BJ (cell line): ENCODE measurements around the gene FZR1. TPM values are rescaled to one million over a fixed set of nuclear protein-coding genes. Genes with fewer than 3 reads are reported as not detected.

Source experiments
- CTCF ChIA-PET: fragments of 350-600 bp; formaldehyde crosslinking; extraction: SDS; loops from one replicate; lab custom pipeline; 2021; ENCODE audit warnings: antibody characterized with exemption, inconsistent platforms; lab: Yijun Ruan, JAX
- POLR2A ChIA-PET: fragments of 300-600 bp; sonication (Branson Sonifier 250); formaldehyde crosslinking; extraction: SDS; loops from one replicate; lab custom pipeline; 2021; ENCODE audit warnings: antibody characterized with exemption; lab: Charles Lee
- DNase-seq: peaks from one replicate; pipeline ENCODE4 v3.0.0-alpha.2; 2011; ENCODE audit warnings: low read depth
- H3K27me3 ChIP-seq: 2 replicates; pipeline ENCODE4 v1.6.0; 2011; ENCODE audit warnings: low read length; ENCODE audit not compliant: control insufficient read depth, insufficient read depth
- H3K36me3 ChIP-seq: 2 replicates; pipeline ENCODE4 v1.5.1; 2011; ENCODE audit warnings: low read length; ENCODE audit not compliant: control insufficient read depth, insufficient read depth
- H3K4me3 ChIP-seq: 2 replicates; pipeline ENCODE4 v1.5.1; 2011; ENCODE audit warnings: low read depth, mild to moderate bottlenecking, control low read depth, low read length
- CTCF ChIP-seq: IDR thresholded peaks from 2 replicates; pipeline ENCODE4 v1.5.1; 2011; ENCODE audit warnings: low read depth, mild to moderate bottlenecking, control low read depth, inconsistent platforms, low read length, moderate library complexity; ENCODE audit not compliant: insufficient read depth
- polyA plus RNA-seq: library from polyadenylated mRNA; depleted of rRNA; stranded (reverse); fragments of >200 nt; gene quantifications from 2 replicates; pipeline ENCODE4 v1.2.3, GENCODE V29; 2011

FZR1 gene
- polyA plus RNA-seq, 1 experiment, result 52.3 TPM

- ChIA-PET CTCF (interaction anchor here (1.2 kb wide), 1 partner anchor 13 kb away, joined by 3 read pairs; no protein-coding TSS in a partner anchor), POLR2A (no interaction called here)
- TF ChIP-seq CTCF, result no peak
- DNase-seq, result no peak
- H3K4me3 ChIP-seq, result no peak overlapping the region
- H3K27me3 ChIP-seq, result no peaks in the 10 kb centered on the region
- H3K36me3 ChIP-seq, result peaks cover 14% of the 10 kb centered on the region
Observed at GRCh38 chr19:3492131-3492839, 13.8 kb upstream of the FZR1 start.

- ChIA-PET POLR2A (no interaction called here), CTCF (interaction anchor here (1.2 kb wide), 1 partner anchor 14 kb away, joined by 3 read pairs; no protein-coding TSS in a partner anchor)
- no peak for DNase-seq
- Histone ChIP-seq H3K4me3 (no peak overlapping the region), H3K27me3 (no peaks in the 10 kb centered on the region), H3K36me3 (peaks cover 14% of the 10 kb centered on the region)
- TF ChIP-seq CTCF, result no peak
Observed at GRCh38 chr19:3492919-3493318, 13.2 kb upstream of the FZR1 start.

- no peak for TF ChIP-seq CTCF
- POLR2A ChIA-PET, result no interaction called here
- CTCF ChIA-PET, result interaction anchor here (2.2 kb wide), 1 partner anchor 8 kb away, joined by 9 read pairs; no protein-coding TSS in a partner anchor
- DNase-seq, result no peak
- Histone ChIP-seq H3K4me3 (no peak overlapping the region), H3K27me3 (no peaks in the 10 kb centered on the region), H3K36me3 (peaks cover 14% of the 10 kb centered on the region)
Observed at GRCh38 chr19:3493651-3494050, 12.5 kb upstream of the FZR1 start.

GRCh38 chr19:3494051-3494450, 12.1 kb upstream of the FZR1 start:
- Histone ChIP-seq H3K4me3 (no peak overlapping the region), H3K36me3 (peaks cover 14% of the 10 kb centered on the region), H3K27me3 (no peaks in the 10 kb centered on the region)
- TF ChIP-seq CTCF, result no peak
- CTCF ChIA-PET, result interaction anchor here (0.6 to 2.2 kb wide), 4 partner anchors 9 to 189 kb away, joined by 3 to 9 read pairs (median 4); no protein-coding TSS in a partner anchor
- POLR2A ChIA-PET, result no interaction called here
- no peak for DNase-seq

GRCh38 chr19:3494559-3494958, 11.6 kb upstream of the FZR1 start:
- H3K27me3 ChIP-seq, result no peaks in the 10 kb centered on the region
- no peak for TF ChIP-seq CTCF
- DNase-seq, result no peak

More at GRCh38 chr19:3494559-3494958, 11.6 kb upstream of the FZR1 start:
- H3K4me3 ChIP-seq, result no peak overlapping the region
- POLR2A ChIA-PET, result no interaction called here
- H3K36me3 ChIP-seq, result peaks cover 14% of the 10 kb centered on the region
- CTCF ChIA-PET, result interaction anchor here (0.6 to 2.2 kb wide), 4 partner anchors 9 to 190 kb away, joined by 3 to 9 read pairs (median 4); no protein-coding TSS in a partner anchor
